Osteoblast (primary cell): ENCODE results near the gene GPR84. TPM values are rescaled to one million over a fixed set of nuclear protein-coding genes. Genes with fewer than 3 reads are reported as not detected.
A peak's percentile ranks its signal among the peaks of the same experiment; 100 is the strongest.

Experiments
- DNase-seq: peaks from one replicate; pipeline ENCODE4 v3.0.0; 2011; ENCODE audit warnings: low spot score, mixed read lengths; ENCODE audit not compliant: insufficient read length; ENCODE audit errors: missing footprints
- H2AFZ ChIP-seq: 2 replicates; pipeline ENCODE4 v1.6.0; 2011; ENCODE audit warnings: mild to moderate bottlenecking, low read length
- H3K27ac ChIP-seq: 2 replicates; pipeline ENCODE4 v1.5.1; 2011; ENCODE audit warnings: mild to moderate bottlenecking, low read depth, low read length, moderate library complexity
- H3K27me3 ChIP-seq: 2 replicates; pipeline ENCODE4 v1.6.0; 2012; ENCODE audit warnings: mild to moderate bottlenecking, control low read depth, inconsistent platforms, low read length, moderate library complexity; ENCODE audit not compliant: insufficient read depth
- H3K36me3 ChIP-seq: 2 replicates; pipeline ENCODE4 v1.5.1; 2011; ENCODE audit warnings: mild to moderate bottlenecking, low read length, control low read depth, moderate library complexity; ENCODE audit not compliant: insufficient read depth
- H3K4me1 ChIP-seq: 2 replicates; pipeline ENCODE4 v1.5.1; 2011; ENCODE audit warnings: mild to moderate bottlenecking, low read length, control low read depth, moderate library complexity; ENCODE audit not compliant: insufficient read depth
- H3K4me2 ChIP-seq: 2 replicates; pipeline ENCODE4 v1.6.0; 2011; ENCODE audit warnings: mild to moderate bottlenecking, low read length; ENCODE audit not compliant: insufficient read depth
- H3K4me3 ChIP-seq: fragments of 200-600 bp; sonication (generic); 3 replicates; pipeline ENCODE4 v1.5.1; 2012; ENCODE audit warnings: mild to moderate bottlenecking, low read length, inconsistent platforms; ENCODE audit not compliant: insufficient read depth
- H3K79me2 ChIP-seq: 2 replicates; pipeline ENCODE4 v1.6.0; 2012; ENCODE audit warnings: mild to moderate bottlenecking, low read length, control low read depth, inconsistent platforms; ENCODE audit not compliant: insufficient read depth
- H3K9me3 ChIP-seq: 2 replicates; pipeline ENCODE4 v1.5.1; 2011; ENCODE audit warnings: low read depth, low read length, control low read depth
- H4K20me1 ChIP-seq: 2 replicates; pipeline ENCODE4 v1.6.0; 2012; ENCODE audit warnings: mild to moderate bottlenecking, low read length, control low read depth; ENCODE audit not compliant: insufficient read depth
- total RNA-seq: library from RNA; depleted of rRNA; stranded (reverse); fragments of >200 nt; gene quantifications from 2 replicates; pipeline ENCODE4 v1.2.3, GENCODE V29; 2012
- TF ChIP-seq, protein P1 (sequence below): IDR thresholded peaks from 2 replicates; pipeline ENCODE4 v1.5.1; 2011; ENCODE audit warnings: mild to moderate bottlenecking, low read depth, low read length, moderate library complexity; ENCODE audit errors: extremely low read depth

GPR84 gene
- total RNA-seq, 1 donor, result 0.36 TPM

DNA sequence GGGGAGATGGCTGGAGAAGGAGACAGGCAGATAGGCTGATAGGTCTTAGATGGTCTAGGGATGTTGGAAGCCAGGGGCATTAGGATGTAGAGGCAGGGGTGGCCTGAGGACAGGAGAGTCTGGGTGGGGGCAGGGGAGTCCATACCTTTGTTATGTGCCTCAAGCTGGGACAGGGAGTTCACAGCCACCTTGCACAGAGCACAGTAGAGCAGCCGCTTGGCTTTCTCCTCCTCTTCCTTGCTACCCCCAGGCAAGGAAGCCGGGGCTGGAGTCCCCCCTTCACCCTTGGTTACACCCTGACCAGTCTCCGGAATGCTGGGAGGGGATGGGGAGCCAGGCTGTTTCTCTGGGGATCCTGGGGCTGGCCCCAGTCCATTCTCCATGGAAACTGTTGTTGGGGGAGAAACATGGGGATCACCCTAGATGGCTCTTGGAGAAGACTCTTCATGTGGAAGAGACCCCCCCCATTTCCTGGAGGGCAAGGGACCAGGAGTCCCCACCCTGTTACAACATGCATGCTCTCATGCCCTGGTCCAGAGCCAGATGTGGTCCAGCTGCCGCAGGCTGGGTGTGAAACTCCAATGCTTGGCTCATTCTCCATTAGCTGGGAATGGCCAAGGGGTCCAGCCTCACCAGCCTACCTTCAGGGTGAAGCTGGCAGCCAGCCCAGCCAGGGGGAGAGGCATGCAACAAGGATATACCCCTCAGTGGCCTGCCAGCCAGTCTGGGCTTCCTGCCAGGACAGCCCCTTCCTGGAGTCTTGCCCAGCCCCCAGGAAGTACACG lies 7.2 kb upstream of the GPR84 start:
- TF ChIP-seq, protein P1, sequence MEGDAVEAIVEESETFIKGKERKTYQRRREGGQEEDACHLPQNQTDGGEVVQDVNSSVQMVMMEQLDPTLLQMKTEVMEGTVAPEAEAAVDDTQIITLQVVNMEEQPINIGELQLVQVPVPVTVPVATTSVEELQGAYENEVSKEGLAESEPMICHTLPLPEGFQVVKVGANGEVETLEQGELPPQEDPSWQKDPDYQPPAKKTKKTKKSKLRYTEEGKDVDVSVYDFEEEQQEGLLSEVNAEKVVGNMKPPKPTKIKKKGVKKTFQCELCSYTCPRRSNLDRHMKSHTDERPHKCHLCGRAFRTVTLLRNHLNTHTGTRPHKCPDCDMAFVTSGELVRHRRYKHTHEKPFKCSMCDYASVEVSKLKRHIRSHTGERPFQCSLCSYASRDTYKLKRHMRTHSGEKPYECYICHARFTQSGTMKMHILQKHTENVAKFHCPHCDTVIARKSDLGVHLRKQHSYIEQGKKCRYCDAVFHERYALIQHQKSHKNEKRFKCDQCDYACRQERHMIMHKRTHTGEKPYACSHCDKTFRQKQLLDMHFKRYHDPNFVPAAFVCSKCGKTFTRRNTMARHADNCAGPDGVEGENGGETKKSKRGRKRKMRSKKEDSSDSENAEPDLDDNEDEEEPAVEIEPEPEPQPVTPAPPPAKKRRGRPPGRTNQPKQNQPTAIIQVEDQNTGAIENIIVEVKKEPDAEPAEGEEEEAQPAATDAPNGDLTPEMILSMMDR, result no peak
- Histone ChIP-seq H3K36me3 (no peaks in the 10 kb centered on the region), H3K9me3 (no peaks in the 10 kb centered on the region), H3K4me2 (no peak overlapping the region), H4K20me1 (no peaks in the 10 kb centered on the region), H2AFZ (no peak overlapping the region), H3K4me1 (peaks cover 14% of the 10 kb centered on the region), H3K27me3 (no peaks in the 10 kb centered on the region), H3K4me3 (no peak overlapping the region), H3K79me2 (no peaks in the 10 kb centered on the region), H3K27ac (no peak overlapping the region)
- peak; percentile 42 for DNase-seq

DNA sequence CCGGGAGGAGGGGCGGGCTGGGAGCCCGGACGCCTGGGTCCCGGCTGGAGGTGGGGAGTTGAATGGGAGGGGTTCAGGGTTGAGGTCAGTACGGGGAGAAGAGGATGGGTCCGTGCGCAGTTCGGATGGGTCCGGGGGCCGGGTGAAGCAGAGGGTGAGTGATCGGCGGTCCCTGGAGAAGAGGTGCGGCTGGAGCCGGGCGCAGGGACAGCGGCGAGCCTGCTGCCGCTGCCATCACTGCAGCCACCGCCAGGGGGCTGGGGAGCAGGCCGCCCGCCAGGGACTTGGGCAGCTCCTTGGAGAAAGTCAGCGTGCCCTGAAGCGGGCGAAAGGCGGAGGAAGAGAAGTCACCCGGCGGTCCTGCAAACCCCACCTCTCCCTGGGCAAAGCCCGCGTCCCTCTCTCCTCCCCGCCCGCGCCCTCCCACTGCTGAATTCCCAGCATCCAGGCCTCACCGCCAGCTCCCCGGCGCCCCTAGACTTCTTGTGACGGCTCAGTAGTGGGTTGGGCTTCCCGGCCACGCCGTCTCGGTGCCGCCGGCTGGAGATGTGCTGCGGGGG lies 6.0 kb upstream of the GPR84 start:
- H3K4me1 ChIP-seq, result peaks cover 14% of the 10 kb centered on the region
- no peaks in the 10 kb centered on the region for H4K20me1 ChIP-seq
- TF ChIP-seq, protein P1, result peak; percentile 79
- H3K79me2 ChIP-seq, result no peaks in the 10 kb centered on the region
- peak; percentile 98 for DNase-seq
- H3K36me3 ChIP-seq, result no peaks in the 10 kb centered on the region
- H3K4me3 ChIP-seq, result peak overlapping the region; percentile 64
- H2AFZ ChIP-seq, result peak overlapping the region; percentile 43
- H3K27me3 ChIP-seq, result no peaks in the 10 kb centered on the region
- peak overlapping the region; percentile 71 for H3K4me2 ChIP-seq
- no peak overlapping the region for H3K27ac ChIP-seq
- no peaks in the 10 kb centered on the region for H3K9me3 ChIP-seq

DNA sequence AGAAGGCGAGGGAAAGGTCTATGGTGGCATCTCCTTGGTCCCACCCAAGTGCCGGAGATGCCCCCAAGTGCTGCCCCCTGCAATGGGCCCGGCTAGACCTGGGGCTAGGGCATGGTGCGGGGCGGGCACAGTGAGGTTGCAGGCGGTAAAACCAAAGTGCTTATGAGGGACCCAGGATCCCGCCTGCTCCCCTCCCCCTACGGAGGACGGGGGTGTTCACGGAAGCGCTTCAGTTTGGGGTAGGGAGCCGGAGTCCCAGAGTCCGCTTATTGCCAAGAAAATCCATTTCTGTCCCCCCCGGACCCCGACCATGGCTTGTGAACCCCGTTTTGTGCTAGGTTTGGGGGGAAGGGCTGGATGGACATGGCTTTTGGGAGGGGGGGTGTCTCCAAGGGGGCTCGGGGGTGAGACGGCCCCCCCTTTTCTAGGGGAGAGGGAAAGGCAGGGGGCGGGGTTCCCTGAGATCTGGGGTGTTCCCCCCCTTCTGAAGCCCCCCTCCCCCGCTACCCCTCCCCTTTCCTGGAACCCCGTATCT lies 5.4 kb upstream of the GPR84 start:
- H3K36me3 ChIP-seq, result no peaks in the 10 kb centered on the region
- H3K4me1 ChIP-seq, result peaks cover 14% of the 10 kb centered on the region
- no peaks in the 10 kb centered on the region for H4K20me1 ChIP-seq
- H3K27ac ChIP-seq, result no peak overlapping the region
- H3K9me3 ChIP-seq, result no peaks in the 10 kb centered on the region
- no peak overlapping the region for H2AFZ ChIP-seq
- peak; percentile 58 for DNase-seq
- peak overlapping the region; percentile 64 for H3K4me3 ChIP-seq
- no peaks in the 10 kb centered on the region for H3K79me2 ChIP-seq
- no peaks in the 10 kb centered on the region for H3K27me3 ChIP-seq
- peak overlapping the region; percentile 71 for H3K4me2 ChIP-seq
- TF ChIP-seq, protein P1, result no peak
